Activated CD4-positive, alpha-beta T cell treated with anti-CD3 and anti-CD28 coated beads, Interleukin-2, amount 50 U/mL, for 1 hour (primary cell): ENCODE measurements around the gene RFESD.
"Not testable (repeated sequence)": the region's sequence is repeated elsewhere in the genome, so short reads cannot be mapped to it uniquely, and the experiment has no call there.

Experiments
- DNase-seq: peaks from one replicate; pipeline ENCODE4 v3.0.0-alpha.2; 2020

Gene RFESD

DNA sequence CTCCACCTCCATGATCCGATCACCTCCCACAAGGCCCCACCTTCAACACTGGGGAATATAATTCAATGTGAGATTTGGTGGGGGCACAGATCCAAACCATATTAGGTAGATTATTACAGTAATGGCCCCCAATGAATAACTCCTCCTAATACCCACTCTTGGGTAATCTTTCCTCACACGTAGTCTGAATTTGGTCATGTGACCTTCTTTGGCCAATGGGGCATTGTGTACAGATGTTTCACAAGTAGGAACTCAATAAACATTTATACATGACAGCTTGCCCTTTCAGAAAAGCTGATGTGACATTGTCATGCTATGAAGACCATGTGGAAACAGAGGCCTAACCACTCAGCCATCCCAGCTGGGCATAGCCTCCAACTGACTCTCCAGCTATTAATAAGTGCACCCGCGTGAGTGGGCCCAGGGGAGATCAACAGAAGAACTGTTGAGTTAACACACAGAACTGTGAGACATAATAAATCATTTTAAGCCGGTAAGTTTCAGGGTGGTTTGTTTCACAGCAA lies 16.1 kb upstream of the RFESD start:
- no peak for DNase-seq

DNA sequence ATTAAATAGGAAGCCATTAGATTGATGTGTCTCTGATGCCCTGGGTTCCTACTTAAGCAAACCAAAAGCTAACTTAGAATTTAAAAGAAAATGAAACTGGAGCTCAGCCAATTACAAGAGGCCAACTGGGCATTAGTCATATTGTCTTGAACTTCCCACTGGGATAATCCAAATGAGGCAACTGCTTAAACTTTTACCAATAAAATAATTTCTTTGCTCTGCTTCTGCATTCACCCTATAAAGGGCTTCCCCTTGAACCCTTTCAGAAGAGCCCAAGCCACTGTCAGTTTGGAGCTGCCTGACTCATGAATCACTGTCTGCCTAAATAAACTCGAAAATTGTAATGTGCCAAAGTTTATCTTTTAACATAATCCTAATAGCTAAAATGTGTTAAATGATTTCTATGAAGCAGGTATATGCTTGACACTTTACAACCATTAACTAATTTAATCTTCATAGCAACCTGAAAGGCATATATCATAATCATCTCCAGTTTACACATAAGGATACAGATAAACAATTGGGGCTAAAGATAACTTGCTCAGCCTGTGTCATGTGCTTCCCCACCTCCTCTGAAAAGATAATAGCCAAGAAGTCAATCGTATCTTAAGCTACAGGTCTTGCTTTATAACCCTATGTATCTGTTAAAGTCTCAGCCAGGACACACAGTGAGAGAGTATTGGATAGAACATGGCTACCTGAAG lies 15.2 kb upstream of the RFESD start:
- DNase-seq, result no peak

DNA sequence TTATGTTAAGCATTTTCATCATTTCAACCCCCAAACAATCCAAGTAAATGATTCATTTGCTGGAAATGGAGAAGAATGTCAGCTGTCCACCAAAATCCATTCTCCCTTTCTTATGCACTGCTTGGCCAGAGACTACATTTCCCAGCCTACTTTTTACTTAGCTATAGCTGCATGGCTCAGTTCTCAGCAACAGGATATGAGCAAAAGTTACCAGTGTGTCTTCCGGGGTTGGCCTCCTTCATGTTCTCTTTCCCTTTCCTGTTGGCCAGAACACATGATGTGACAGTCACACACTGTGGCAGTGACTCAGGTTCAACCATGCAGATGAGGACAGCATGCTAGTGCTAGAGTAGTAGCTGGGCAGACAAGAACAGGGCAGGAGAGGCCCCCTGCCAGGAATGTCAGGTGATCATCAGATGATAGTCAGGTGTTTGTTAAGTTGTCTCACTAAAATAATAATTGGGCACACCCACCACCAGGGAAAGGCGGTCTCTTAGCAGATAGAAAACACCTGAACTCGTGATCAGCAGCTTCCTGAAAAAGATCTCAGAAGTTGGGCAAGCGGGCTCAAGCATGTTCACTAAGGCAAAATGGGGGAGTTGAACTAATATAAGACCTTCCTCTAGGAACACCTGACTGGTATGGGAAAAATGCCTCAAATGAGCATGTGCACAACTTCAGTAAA lies 14.4 kb upstream of the RFESD start:
- DNase-seq, result peak; percentile 58

DNA sequence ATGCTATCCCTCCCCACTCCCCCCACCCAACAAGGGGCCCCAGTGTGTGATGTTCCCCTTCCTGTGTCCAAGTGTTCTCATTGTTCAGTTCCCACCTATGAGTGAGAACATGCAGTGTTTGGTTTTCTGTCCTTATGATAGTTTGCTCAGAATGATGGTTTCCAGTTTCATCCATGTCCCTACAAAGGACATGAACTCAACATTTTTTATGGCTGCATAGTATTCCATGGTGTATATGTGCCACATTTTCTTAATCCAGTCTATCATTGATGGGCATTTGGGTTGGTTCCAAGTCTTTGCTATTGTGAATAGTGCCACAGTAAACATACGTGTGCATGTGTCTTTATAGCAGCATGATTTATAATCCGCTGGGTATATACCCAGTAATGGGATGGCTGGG lies 13.6 kb upstream of the RFESD start:
- DNase-seq, result not testable (repeated sequence)

DNA sequence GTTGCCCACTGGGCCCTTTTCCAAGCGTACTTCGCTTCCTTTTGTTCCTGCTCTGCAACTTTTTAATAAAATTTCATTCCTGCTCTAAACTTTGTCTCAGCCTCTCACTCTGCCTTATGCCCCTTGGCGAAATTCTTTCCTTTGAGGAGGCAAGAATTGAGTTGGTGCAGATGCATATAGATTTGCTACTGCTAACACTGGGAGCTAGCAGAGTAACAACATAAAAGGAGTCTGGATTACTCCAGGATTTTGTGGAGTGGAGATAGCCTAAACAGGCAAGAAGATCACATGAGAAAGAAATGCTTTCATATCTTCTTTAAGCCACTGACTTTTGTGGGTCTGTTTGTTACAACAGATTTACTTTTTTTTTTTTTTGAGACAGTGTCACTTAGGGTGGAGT lies 12.9 kb upstream of the RFESD start:
- no peak for DNase-seq

DNA sequence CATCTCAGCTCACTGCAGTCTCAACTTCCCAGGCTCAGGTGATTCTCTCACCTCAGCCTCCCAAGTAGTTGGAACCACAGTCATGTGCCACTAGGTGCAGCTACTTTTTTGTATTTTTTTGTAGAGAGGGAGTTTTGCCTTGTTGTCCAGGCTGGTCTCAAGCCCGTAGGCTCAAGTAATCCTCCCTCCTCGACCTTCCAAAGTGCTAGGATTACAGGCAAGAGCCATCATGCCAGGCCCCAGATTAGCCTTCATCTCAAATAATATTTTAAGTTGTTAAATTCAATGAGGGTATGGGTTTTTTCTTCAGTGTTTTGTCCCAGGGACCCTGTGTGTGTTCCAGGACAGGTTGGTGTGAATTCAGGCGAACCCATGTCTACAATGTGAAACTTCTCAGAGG lies 12.5 kb upstream of the RFESD start:
- no peak for DNase-seq

DNA sequence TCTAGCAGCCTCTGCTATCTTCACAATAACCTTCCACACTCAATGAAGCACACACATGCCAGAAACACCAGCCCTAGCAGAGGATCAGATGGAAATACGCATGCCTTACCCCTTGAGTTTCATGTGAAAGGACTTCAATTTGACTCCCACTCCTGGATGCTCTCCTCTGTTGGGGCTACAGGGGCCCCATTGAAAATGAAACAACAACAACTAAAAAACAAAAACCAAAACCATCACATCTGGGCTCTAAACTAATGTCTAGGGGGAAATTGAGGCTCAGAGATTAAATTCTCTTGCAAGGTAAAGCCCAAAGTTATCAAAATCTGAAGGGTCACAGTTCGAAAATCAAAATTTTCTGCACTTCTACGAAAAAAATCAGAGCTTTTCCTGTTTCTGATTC lies 7.9 kb upstream of the RFESD start:
- no peak for DNase-seq

DNA sequence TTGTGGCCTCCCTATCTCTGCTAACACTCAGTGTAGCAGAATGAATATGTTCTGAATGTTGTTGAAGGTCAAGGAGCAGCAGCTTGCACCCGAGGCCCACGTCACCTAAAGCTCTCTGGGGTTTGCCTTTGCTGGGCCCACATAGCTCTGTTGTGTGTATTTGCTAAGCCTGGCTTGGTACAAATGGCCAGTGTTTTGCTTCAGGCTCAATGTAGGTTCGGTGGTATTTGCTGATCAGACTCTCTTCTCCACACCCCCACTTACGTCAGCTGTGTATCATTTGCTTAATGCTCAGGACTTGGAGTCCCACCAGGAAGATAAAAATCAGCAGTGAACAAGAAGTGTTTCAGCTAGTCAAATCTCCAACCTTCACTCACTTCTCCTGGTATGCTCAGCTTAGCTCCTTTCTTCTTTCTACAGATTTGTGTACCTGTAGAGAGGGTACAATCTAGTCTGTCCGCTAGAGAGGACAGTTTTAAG lies 4.8 kb upstream of the RFESD start:
- no peak for DNase-seq

DNA sequence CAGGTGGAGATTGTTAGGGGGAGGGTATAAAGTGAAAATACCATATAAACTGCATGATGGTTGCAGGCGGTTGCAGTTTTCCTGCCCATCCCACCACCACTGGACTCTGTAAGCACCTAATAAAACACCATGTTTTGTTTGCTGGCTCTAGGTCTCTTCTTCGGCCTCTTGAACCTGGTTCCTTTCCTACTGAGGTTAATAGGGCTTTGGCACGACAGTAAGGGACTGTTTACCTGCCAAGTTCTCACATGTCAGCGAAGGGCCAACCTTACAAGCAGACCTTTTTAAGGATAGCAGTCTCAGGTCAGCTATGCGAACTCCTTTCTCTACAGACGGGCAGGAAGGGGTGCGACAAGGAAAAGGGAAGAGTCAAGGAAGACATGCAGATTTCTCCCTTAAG lies 3.4 kb upstream of the RFESD start:
- no peak for DNase-seq

DNA sequence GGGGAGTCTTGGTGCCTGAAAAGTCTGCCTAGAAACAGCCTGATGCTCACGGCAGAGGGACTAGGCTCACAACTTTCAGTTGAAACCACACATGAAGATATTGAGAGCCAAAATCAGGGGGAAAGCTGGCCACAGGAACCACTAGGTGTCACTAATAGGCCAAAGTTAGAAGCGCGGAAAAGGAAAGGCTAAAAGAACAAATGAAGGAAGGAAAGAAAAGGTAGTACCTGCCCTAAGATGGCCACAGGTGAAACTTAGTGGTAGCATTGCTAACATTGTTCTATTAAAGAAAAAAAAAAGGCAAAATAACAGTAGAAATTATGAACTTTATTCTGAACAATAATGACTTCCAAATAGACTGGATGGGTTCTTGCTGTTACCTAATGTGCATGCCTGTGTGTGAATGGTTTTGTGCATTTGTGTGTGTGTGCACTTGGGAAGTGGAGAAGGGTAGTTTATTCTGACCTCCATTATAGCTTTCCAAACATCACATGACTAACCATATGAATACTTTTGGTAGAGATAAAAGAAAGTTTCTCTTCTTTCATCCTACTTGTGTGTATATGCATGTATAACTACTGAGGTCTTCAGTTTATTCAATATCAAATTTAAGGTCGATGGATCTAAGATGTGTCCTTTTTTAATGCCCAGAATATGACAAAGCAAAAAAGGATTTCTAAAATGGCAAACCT lies 2.1 kb upstream of the RFESD start:
- peak; percentile 26 for DNase-seq

DNA sequence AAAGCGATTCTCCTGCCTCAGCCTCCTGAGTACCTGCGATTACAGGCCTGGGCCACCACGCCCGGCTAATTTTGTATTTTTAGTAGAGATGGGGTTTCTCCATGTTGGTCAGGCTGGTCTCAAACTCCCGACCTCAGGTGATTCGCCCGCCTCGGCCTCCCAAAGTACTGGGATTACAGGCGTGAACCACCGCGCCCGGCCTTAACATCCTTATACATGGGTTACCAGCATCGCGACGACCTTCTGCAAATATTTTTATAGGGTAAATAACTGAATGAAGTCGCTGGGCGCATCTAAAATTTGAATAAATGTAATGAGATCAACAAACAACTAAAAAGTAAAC lies 380 bp upstream of the RFESD start:
- not testable (repeated sequence) for DNase-seq

DNA sequence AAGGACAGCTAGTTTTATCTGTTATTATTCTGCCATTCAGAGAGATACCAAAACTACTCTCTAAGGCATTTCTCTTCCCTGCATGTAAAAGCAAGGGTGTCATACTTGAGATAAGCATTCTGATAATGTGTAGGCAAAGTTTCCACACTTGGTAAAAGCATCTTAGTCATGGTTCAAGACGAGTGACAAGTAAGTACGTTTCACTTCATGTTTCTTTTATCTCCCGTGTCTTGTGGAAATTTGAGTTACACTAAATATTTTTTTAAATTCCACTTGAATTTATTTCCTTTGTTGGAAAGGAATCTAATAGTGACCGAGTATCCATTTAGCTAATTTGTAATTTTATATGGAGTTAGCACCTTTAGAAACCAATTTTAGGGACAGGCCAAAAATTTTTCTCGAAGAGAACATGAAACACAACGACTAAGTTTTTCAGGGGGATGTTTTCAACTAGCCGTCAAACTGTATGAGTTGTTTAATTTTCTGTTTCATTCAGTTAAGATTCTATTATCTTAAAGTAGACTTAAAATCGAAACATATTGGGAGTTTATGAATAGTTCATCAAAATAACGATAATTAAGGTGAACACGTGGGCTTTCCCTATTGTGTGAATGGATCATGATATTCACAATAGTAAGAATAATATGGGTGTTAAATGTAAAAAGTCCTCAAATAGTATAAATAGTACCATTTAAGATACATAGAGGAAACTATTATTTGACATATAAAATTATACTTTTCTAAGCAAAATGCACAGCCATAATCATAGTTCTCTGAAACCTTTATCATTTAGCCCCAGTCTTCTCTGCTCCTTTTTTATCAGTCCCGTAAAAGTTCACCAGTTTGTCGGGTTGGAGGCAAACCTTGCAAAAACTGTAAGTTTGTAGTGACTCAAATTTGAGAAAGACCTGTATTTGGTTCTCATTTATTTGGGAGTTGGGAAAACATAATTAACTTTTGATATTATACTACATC lies 1.6 kb downstream of the RFESD start:
- no peak for DNase-seq

DNA sequence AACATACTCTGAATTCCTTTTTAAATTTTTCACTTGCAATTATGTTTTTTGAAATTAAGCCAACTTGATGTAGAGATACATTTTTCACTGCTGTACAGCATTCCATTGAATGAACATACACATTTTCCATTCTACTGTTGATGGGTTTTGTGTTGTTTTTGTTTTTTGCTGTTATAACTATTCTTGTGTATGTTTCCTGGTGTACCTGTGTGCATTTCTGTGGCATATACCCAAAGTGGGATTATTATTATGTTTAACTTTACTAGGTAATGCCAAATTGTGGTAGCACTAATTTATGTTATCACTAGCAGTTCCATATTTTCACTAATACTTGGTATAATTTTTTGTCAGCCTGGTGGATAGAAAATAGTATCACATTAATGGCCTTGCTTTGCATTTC lies 2.7 kb downstream of the RFESD start:
- no peak for DNase-seq

DNA sequence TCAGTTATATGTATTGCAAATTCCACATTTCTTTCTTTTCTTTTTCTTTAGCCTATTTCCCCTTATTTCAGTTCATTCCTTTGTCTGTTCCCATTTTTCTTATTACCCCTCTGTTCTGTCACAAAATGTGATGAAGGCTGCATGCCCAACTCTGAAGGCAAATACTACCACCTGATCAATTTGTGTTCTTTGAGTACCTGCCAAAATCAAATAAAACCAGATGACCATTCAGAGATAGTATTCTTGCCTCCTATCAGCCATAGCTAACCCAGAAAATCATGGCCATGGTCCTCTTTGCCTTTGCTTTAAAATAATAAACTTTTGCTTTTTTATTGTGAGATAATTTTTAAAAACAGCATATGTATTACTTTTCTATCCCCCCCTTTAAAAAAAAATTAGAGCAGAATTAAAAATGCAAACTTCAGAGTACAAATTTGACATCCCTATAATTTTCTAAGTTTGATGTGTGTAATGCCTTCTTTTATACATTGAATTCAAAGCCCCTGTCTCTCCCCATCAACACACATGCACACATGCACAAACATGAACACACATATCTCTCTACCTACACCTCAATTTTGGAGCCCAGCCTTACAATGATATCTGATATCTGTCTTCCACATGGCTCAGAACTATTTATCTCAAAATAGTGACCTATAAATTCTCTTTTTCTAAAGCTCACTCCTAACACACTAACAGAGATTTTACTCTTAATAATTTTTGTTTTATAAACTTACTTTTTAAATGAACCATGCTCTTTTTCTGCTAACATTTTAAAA lies 3.5 kb downstream of the RFESD start:
- DNase-seq, result no peak

DNA sequence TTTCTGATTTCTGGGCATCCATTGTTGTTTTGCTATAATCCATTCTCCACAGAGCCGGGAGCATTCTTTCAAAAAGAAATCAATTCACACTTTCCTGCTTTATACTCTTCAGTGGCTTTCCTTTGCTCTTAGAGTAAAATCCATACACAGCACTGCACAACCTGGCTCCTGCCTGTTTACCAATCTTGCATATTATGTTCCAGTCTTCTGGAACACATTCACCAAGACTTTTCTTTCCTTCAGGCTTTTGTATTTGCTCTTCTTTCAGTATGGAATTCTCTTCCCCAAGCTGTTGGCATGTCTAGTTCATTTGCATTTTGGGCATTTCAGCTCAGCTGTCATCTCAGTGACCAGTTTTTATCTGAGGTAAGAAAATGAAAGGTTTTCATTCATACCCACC lies 6.3 kb downstream of the RFESD start:
- no peak for DNase-seq

DNA sequence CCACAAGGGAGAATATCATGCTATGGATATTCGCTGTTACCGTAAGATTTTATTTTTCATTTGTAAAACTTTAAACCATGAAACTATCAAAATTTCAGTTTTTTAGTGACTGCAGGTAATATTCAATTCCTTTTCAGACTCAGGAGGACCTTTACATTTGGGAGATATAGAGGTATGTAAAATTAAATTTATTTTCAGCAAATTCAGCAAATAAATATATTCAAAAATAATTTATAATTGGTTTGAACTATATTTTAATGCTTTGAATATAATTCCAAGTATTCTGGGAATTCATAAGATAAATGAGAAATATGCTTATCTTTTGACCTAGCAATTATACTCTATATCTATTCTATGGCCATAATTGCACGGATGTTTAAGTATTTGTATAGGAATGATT lies 7.6 kb downstream of the RFESD start:
- DNase-seq, result no peak

DNA sequence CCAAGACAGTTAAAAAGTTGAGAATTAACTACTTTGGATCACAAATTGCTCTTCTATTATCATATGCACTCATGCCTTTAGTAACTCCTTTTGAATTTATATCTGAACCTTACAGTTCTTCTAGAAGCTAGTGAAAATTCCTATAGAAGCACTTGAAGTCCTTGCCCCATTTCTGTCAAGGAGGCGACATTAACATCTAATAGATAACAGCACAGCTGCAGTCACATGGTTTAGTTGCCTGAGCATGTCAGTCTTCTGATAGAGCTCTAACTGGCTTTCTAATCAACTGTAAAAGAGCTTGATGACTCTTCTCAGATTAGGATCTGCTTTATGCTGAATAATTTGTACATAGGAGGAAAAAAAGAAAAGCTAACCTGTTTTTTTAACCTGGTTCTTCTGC lies 9.0 kb downstream of the RFESD start:
- DNase-seq, result no peak

DNA sequence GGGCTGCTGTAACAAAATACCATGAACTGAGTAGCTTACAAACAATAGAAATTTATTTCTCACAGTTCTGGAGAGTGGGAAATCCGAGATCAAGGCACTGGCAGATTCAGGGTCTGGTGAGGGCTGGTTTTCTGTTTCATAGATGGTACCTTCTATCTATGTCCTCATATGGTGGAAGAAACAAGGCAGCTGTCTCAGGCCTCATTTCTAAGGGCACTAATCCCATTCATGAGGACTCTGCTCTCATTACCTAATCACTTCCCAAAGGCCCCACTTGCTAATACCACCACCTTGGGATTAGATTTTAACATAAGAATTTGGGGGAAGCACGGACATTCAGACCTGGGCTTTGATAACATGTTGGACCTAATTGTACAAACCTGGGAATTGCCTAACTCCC lies 13.5 kb downstream of the RFESD start:
- DNase-seq, result no peak

DNA sequence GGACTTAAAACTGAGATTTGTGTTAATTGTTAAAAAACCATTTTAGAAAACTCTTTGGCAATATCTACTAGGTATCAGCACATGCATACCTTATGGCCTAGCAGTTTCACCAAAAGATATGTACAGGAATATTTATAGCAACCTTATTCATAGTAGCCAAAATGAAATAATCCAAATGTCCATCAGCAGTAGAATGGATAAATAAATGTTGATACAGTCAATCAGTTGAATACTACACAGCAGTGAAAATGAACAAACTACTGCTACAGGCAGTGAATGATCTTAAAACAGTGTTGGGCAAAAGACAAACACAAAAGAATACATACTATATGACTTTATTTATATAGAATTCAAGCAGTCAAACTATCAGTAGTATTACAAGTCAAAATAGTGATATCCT lies 16.4 kb downstream of the RFESD start:
- no peak for DNase-seq

DNA sequence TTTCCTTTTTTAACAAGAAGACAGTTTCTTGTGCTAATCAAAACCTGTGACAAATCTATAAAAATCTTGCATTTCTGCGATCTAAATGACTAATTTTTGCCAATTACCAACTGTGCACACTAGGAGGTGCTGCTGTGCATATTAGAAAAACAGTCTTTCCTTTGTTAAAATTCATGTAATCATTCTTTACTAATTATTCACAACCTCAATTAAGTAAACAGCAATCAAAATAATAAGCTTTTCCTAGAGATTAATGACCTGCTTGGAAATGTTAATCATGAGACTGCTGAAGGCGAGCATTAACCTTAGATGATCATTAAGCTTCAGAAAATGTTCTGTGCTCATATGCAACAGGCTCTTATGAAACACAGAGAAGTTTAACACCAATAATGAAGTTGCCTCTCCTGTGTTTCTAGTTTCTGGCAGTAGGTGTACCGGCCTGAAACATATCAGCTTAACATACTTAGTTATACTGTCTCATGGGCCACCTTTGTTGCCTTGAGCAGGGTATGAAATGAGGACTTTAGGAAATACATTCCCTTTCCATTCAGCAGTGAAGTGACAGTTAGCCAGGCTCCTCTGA lies 17.7 kb downstream of the RFESD start:
- DNase-seq, result peak; percentile 19

DNA sequence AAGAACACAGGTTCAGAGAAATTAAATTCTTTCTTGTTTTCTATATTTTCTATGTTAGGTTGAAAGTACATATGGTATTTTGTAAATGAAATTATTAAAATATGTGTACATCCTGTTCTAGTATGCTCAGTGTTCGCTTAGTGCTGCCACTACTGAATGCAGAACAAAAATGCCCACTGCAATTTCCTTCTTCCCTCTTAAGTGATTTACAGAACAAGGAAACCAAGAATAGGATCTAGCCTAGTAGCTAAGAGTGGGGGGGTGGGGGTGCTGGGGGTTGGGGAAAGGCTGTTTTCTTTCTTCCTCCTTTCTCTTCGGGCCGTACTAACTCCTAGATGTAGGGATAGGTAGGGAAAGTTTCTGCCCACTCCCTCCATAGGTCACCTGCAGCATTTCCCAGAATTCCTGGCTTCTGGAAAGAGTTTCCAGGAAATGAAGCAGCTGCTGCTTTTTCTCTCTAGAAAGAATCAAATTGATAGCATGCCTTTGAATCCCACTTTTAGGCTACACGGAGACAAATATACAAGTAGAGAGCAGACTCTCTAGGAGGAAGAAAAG lies 20.6 kb downstream of the RFESD start:
- no peak for DNase-seq
